HK-2 (cell line): ENCODE results near the gene CLEC20A.

Experiments
- DNase-seq: peaks from one replicate; pipeline ENCODE4 v3.0.0-alpha.2; 2018; ENCODE audit not compliant: unreplicated experiment

The CLEC20A gene

GRCh38 chr1:178500091-178500770 is 3.5 kb upstream of the CLEC20A start:
- DNase-seq = no peak

- DNase-seq = no peak
These were observed 2.3 kb upstream of the CLEC20A start for GRCh38 chr1:178498896-178499675.

GRCh38 chr1:178497903-178498478 is 1.2 kb upstream of the CLEC20A start:
- DNase-seq = no peak

- no peak for DNase-seq
These were observed 889 bp downstream of the CLEC20A start for GRCh38 chr1:178495741-178496409.

- no peak for DNase-seq
These were observed 1.6 kb downstream of the CLEC20A start for GRCh38 chr1:178495158-178495557.

GRCh38 chr1:178494569-178494971 is 2.2 kb downstream of the CLEC20A start:
- no peak for DNase-seq

GRCh38 chr1:178493301-178493741 is 3.4 kb downstream of the CLEC20A start:
- no peak for DNase-seq

- no peak for DNase-seq
These were observed 4.4 kb downstream of the CLEC20A start for GRCh38 chr1:178492341-178492740.

GRCh38 chr1:178491721-178492120 is 5.0 kb downstream of the CLEC20A start:
- DNase-seq = no peak

- DNase-seq = no peak
These were observed 5.8 kb downstream of the CLEC20A start for GRCh38 chr1:178490967-178491366.

GRCh38 chr1:178490136-178490535 is 6.6 kb downstream of the CLEC20A start:
- no peak for DNase-seq

- no peak for DNase-seq
These were observed 7.4 kb downstream of the CLEC20A start for GRCh38 chr1:178489399-178489798.

- no peak for DNase-seq
These were observed 8.4 kb downstream of the CLEC20A start for GRCh38 chr1:178488393-178488792.

GRCh38 chr1:178487070-178487615 is 9.6 kb downstream of the CLEC20A start:
- DNase-seq = no peak

- no peak for DNase-seq
These were observed 10.4 kb downstream of the CLEC20A start for GRCh38 chr1:178486100-178487069.

GRCh38 chr1:178485541-178485981 is 11.2 kb downstream of the CLEC20A start:
- no peak for DNase-seq

- no peak for DNase-seq
These were observed 12.0 kb downstream of the CLEC20A start for GRCh38 chr1:178484698-178485225.

- DNase-seq = no peak
These were observed 13.4 kb downstream of the CLEC20A start for GRCh38 chr1:178483251-178483957.

- no peak for DNase-seq
These were observed 18.9 kb downstream of the CLEC20A start for GRCh38 chr1:178477841-178478240.

GRCh38 chr1:178477373-178477772 is 19.4 kb downstream of the CLEC20A start:
- no peak for DNase-seq
